Gastrocnemius medialis (tissue), 4 donors: ENCODE data around the gene UGGT1. TPM values are rescaled to one million over a fixed set of nuclear protein-coding genes. Genes with fewer than 3 reads are reported as not detected.

ENCODE experiments used
- ATAC-seq, 2 donors: fragments of 150-250 bp; one replicate each; pipeline ENCODE4 v1.9.1; 2016
- DNase-seq, 2 donors: peaks; one replicate each; pipeline ENCODE4 v3.0.0-alpha.2; 2019
- H3K27ac ChIP-seq, 4 donors: fragments of 200-600 bp; sonication (generic); 1 replicate in 1 of 4; 2 replicates in 3 of 4; pipeline ENCODE4 v1.5.1; 2016 to 2018; ENCODE audit warnings: mild to moderate bottlenecking in 2 of 4, moderate library complexity in 1 of 4
- H3K27me3 ChIP-seq, 3 donors: fragments of 200-600 bp; sonication (generic) in 2 of 3; 1 replicate in 1 of 3; 2 replicates in 2 of 3; pipeline versions ENCODE4 v1.5.1 to v1.6.0; 2016 to 2019; ENCODE audit warnings: mild to moderate bottlenecking in 1 of 3, moderate library complexity in 1 of 3
- H3K36me3 ChIP-seq, 2 donors: fragments of 200-600 bp; sonication (generic) in 1 of 2; one replicate each; pipeline ENCODE4 v1.5.1; 2017 to 2018
- H3K4me1 ChIP-seq, 2 donors: fragments of 200-600 bp; sonication (generic) in 1 of 2; one replicate each; pipeline ENCODE4 v1.5.1; 2016 to 2017; ENCODE audit warnings: mild to moderate bottlenecking in 2 of 2
- H3K4me3 ChIP-seq, 4 donors: fragments of 200-600 bp; sonication (generic) in 3 of 4; 1 replicate in 1 of 4; 2 replicates in 3 of 4; pipeline ENCODE4 v1.5.1; 2016 to 2019; ENCODE audit warnings: mild to moderate bottlenecking in 2 of 4
- H3K9me3 ChIP-seq, 3 donors: fragments of 200-600 bp; sonication (generic) in 2 of 3; 1 replicate in 1 of 3; 2 replicates in 2 of 3; pipeline ENCODE4 v1.5.1; 2016 to 2019
- CTCF ChIP-seq, 5 experiments: fragments of 450-650 bp in 3 of 5; fragments of 200-600 bp in 2 of 5; sonication (generic) in 2 of 5; IDR thresholded peaks in 4 of 5; conservative IDR thresholded peaks in 1 of 5; 1 replicate in 4 of 5; 2 replicates in 1 of 5; pipeline ENCODE4 v1.5.1; 2016 to 2019; ENCODE audit warnings: antibody characterized with exemption in 5 of 5, mild to moderate bottlenecking in 3 of 5, moderate library complexity in 3 of 5
- POLR2A ChIP-seq, 2 donors: fragments of 450-650 bp; IDR thresholded peaks; one replicate each; pipeline ENCODE4 v1.6.1; 2017; ENCODE audit warnings: antibody characterized with exemption in 2 of 2, mild to moderate bottlenecking in 2 of 2, moderate library complexity in 2 of 2
- in situ Hi-C, 4 donors: fragments of 200-750 bp; cut with MboI; loops; one replicate each; pipeline versions ENCODE4 v1.15.0 to v1.8.0; 2017; ENCODE audit warnings: low sequenced_read_pairs in 4 of 4
- intact Hi-C: fragments of 100-400 bp; cut with DNase I; formaldehyde crosslinking; loops from one replicate; pipeline ENCODE4 v1.15.1; 2023; ENCODE audit warnings: low total_unique reads
- total RNA-seq, 4 donors: library from RNA; depleted of rRNA; stranded (reverse); fragments of >200 nt; gene quantifications; one replicate each; pipeline versions ENCODE4 v1.1.0 to v1.2.3, GENCODE V29; 2016

The UGGT1 gene
- total RNA-seq, 4 donors from 2014 or later = 35.1 to 51.7 (median 45.2) TPM

GRCh38 chr2:128160616-128161275 lies 69.7 kb downstream of the UGGT1 start:
- Histone ChIP-seq H3K4me3 (no peak overlapping the region), H3K4me1 (peaks cover 0 to 5% of the 10 kb centered on the region in 2 donors), H3K27ac (no peak overlapping the region), H3K36me3 (peaks cover 0 to 60% of the 10 kb centered on the region in 2 donors), H3K27me3 (no peaks in the 10 kb centered on the region), H3K9me3 (no peaks in the 10 kb centered on the region)
- ATAC-seq (no peak), DNase-seq (no peak)
- intact Hi-C loops (no loop called here), in situ Hi-C loops (no loop called here)
- TF ChIP-seq CTCF (IDR thresholded peaks at IDR 0.05 in 4 of 5, conservative IDR thresholded peaks at IDR 0.05 in 1 of 5) = no peak
- no peak for TF ChIP-seq POLR2A (IDR thresholded peaks at IDR 0.05)

GRCh38 chr2:128162266-128162665 lies 71.3 kb downstream of the UGGT1 start:
- peaks cover 0 to 60% of the 10 kb centered on the region in 2 donors for H3K36me3 ChIP-seq
- H3K9me3 ChIP-seq = no peaks in the 10 kb centered on the region
- H3K4me3 ChIP-seq = no peak overlapping the region
- in situ Hi-C loops (no loop called here), intact Hi-C loops (no loop called here)
- DNase-seq (no peak), ATAC-seq (no peak)
- peaks cover 0 to 3% of the 10 kb centered on the region in 2 donors for H3K4me1 ChIP-seq
- H3K27ac ChIP-seq = no peak overlapping the region
- no peaks in the 10 kb centered on the region for H3K27me3 ChIP-seq
- no peak for TF ChIP-seq CTCF (IDR thresholded peaks at IDR 0.05 in 4 of 5, conservative IDR thresholded peaks at IDR 0.05 in 1 of 5)
- no peak for TF ChIP-seq POLR2A (IDR thresholded peaks at IDR 0.05)

GRCh38 chr2:128164311-128164710 lies 73.3 kb downstream of the UGGT1 start:
- no peak for ATAC-seq
- intact Hi-C loops (no loop called here), in situ Hi-C loops (no loop called here)
- TF ChIP-seq CTCF (IDR thresholded peaks at IDR 0.05 in 4 of 5, conservative IDR thresholded peaks at IDR 0.05 in 1 of 5) (no peak), POLR2A (IDR thresholded peaks at IDR 0.05) (no peak)
- H3K36me3 ChIP-seq = peaks cover 0 to 49% of the 10 kb centered on the region in 2 donors
- H3K4me1 ChIP-seq = no peaks in the 10 kb centered on the region
- no peaks in the 10 kb centered on the region for H3K9me3 ChIP-seq
- H3K27me3 ChIP-seq = no peaks in the 10 kb centered on the region
- H3K4me3 ChIP-seq = no peak overlapping the region
- H3K27ac ChIP-seq = no peak overlapping the region
- DNase-seq = no peak

- no peaks in the 10 kb centered on the region for H3K27me3 ChIP-seq
- no peaks in the 10 kb centered on the region for H3K4me1 ChIP-seq
- H3K36me3 ChIP-seq = peaks cover 0 to 40% of the 10 kb centered on the region in 2 donors
- no peak overlapping the region for H3K4me3 ChIP-seq
- ATAC-seq (no peak), DNase-seq (no peak)
- no peak for TF ChIP-seq CTCF (IDR thresholded peaks at IDR 0.05 in 4 of 5, conservative IDR thresholded peaks at IDR 0.05 in 1 of 5)
- no peak for TF ChIP-seq POLR2A (IDR thresholded peaks at IDR 0.05)
- no peak overlapping the region for H3K27ac ChIP-seq
- intact Hi-C loops (no loop called here), in situ Hi-C loops (no loop called here)
- H3K9me3 ChIP-seq = no peaks in the 10 kb centered on the region
These were observed 75.8 kb downstream of the UGGT1 start for GRCh38 chr2:128166746-128167353.
